Astrocyte (in vitro differentiated cells and primary cell): ENCODE results near the gene PRPF31. TPM values are rescaled to one million over a fixed set of nuclear protein-coding genes. Genes with fewer than 3 reads are reported as not detected.
"Not testable (repeated sequence)": the region's sequence is repeated elsewhere in the genome, so short reads cannot be mapped to it uniquely, and the experiment has no call there.

Experiments used
- DNase-seq: peaks from one replicate; pipeline ENCODE4 v3.0.0-alpha.2; 2010; ENCODE audit warnings: low read depth
- FAIRE-seq: peaks from 2 replicates; lab custom pipeline; 2011; peaks lifted over from hg19 to GRCh38; lab: Jason Lieb, UNC
- H2AFZ ChIP-seq: 2 replicates; pipeline ENCODE4 v1.6.0; 2012; ENCODE audit warnings: low read depth, low read length, inconsistent platforms
- H3K27ac ChIP-seq: 2 replicates; pipeline ENCODE4 v1.5.1; 2011; ENCODE audit warnings: low read depth, low read length, inconsistent platforms
- H3K27me3 ChIP-seq: 2 replicates; pipeline ENCODE4 v1.6.0; 2011; ENCODE audit warnings: low read length, inconsistent platforms; ENCODE audit not compliant: insufficient read depth
- H3K36me3 ChIP-seq: 2 replicates; pipeline ENCODE4 v1.5.1; 2011; ENCODE audit warnings: low read length, inconsistent platforms; ENCODE audit not compliant: insufficient read depth
- H3K4me1 ChIP-seq: 2 replicates; pipeline ENCODE4 v1.5.1; 2011; ENCODE audit warnings: low read length, inconsistent platforms; ENCODE audit not compliant: insufficient read depth
- H3K4me2 ChIP-seq: 2 replicates; pipeline ENCODE4 v1.6.0; 2012; ENCODE audit warnings: low read length, inconsistent platforms
- H3K4me3 ChIP-seq: 2 replicates; pipeline ENCODE4 v1.5.1; 2011; ENCODE audit warnings: low read depth, mild to moderate bottlenecking, low read length, inconsistent platforms; ENCODE audit not compliant: insufficient read depth
- H3K79me2 ChIP-seq: 2 replicates; pipeline ENCODE4 v1.6.0; 2012; ENCODE audit warnings: mild to moderate bottlenecking, low read length, inconsistent platforms; ENCODE audit not compliant: insufficient read depth
- H3K9ac ChIP-seq: 2 replicates; pipeline ENCODE4 v1.6.0; 2012; ENCODE audit warnings: mild to moderate bottlenecking, low read length, inconsistent platforms
- H3K9me3 ChIP-seq: 2 replicates; pipeline ENCODE4 v1.5.1; 2012; ENCODE audit warnings: low read depth, mild to moderate bottlenecking, low read length, inconsistent platforms; ENCODE audit not compliant: insufficient read depth
- H4K20me1 ChIP-seq: 2 replicates; pipeline ENCODE4 v1.6.0; 2012; ENCODE audit warnings: low read length, inconsistent platforms; ENCODE audit not compliant: insufficient read depth
- H3K27ac Mint-ChIP-seq: one replicate; pipeline ENCODE4 v1.8.0; 2021; ENCODE audit warnings: mild to moderate bottlenecking, mixed read lengths; ENCODE audit not compliant: unreplicated experiment
- H3K27me3 Mint-ChIP-seq: one replicate; pipeline ENCODE4 v1.8.0; 2021; ENCODE audit warnings: low read depth, mixed read lengths; ENCODE audit not compliant: unreplicated experiment
- H3K36me3 Mint-ChIP-seq: one replicate; pipeline ENCODE4 v1.8.0; 2021; ENCODE audit warnings: low read depth, mixed read lengths; ENCODE audit not compliant: unreplicated experiment
- H3K4me1 Mint-ChIP-seq: one replicate; pipeline ENCODE4 v1.8.0; 2021; ENCODE audit warnings: low read depth, mixed read lengths; ENCODE audit not compliant: unreplicated experiment
- H3K4me3 Mint-ChIP-seq: one replicate; pipeline ENCODE4 v1.8.0; 2021; ENCODE audit warnings: mild to moderate bottlenecking, moderate library complexity, mixed read lengths; ENCODE audit not compliant: unreplicated experiment
- H3K9me3 Mint-ChIP-seq: one replicate; pipeline ENCODE4 v1.8.0; 2021; ENCODE audit warnings: mild to moderate bottlenecking, mixed read lengths; ENCODE audit not compliant: unreplicated experiment
- EZH2 ChIP-seq: IDR thresholded peaks from 2 replicates; pipeline ENCODE4 v1.6.1; 2012; ENCODE audit warnings: mild to moderate bottlenecking, low read length, inconsistent platforms; ENCODE audit not compliant: insufficient read depth
- total RNA-seq: library from RNA; stranded (reverse); gene quantifications from 2 replicates; pipeline ENCODE4 v1.2.1, GENCODE V29; 2021
- TF ChIP-seq, protein P1 (sequence below): IDR thresholded peaks from 2 replicates; pipeline ENCODE4 v1.5.1; 2011; ENCODE audit warnings: low read depth, mild to moderate bottlenecking, inconsistent platforms, low read length, moderate library complexity; ENCODE audit not compliant: insufficient read depth

Gene PRPF31
- total RNA-seq, 1 donor from 2014 or later: 67.2 TPM

DNA sequence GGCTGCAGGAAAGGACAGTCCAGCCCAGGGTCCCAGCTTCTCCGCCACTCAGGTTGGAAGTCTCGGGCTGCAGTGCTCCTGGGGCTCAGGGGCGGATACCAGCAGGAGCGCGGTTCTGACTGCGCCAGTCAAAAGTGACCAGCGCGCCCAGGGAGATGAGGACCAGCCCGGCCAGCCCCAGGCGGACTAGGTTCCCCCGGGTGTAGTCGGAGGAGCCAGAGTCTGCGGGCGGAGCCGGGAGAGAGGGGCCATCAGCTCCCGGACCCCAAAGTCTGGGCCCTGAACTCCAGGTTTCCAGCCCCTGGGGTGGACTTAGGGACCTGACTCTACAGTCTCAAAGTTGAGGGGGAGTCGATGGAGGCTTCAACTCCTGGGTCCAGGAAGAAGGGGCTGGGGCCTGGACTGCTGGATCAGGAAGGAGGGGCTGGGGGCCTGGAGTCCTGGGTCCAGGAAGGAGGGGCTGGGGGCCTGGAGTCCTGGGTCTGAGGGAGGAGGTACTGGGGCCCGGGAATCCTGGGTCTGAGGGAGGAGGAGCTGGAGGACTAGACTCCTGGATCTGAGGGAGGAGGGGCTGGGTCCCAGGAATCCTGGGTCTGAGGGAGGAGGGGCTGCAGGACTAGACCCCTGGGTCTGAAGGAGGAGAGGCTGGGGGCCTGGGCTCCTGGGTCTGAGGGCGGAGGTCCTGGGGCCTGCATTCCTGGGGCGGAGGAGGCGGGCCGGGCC, 20.3 kb upstream of the PRPF31 start:
- Histone ChIP-seq H2AFZ (peak overlapping the region; percentile 87), H4K20me1 (no peaks in the 10 kb centered on the region), H3K36me3 (no peaks in the 10 kb centered on the region), H3K9me3 (peaks cover 4% of the 10 kb centered on the region), H3K4me2 (peak overlapping the region; percentile 81), H3K4me1 (peaks cover 5% of the 10 kb centered on the region), H3K79me2 (no peaks in the 10 kb centered on the region), H3K9ac (peak overlapping the region; percentile 31), H3K27ac (no peak overlapping the region), H3K27me3 (no peaks in the 10 kb centered on the region), H3K4me3 (peak overlapping the region; percentile 28)
- Mint-ChIP-seq H3K9me3 (no peaks in the 10 kb centered on the region), H3K4me3 (no peak overlapping the region), H3K27ac (no peak overlapping the region), H3K4me1 (no peaks in the 10 kb centered on the region), H3K27me3 (peaks cover 14% of the 10 kb centered on the region), H3K36me3 (no peaks in the 10 kb centered on the region)
- DNase-seq: no peak
- no peak for FAIRE-seq
- TF ChIP-seq, protein P1, sequence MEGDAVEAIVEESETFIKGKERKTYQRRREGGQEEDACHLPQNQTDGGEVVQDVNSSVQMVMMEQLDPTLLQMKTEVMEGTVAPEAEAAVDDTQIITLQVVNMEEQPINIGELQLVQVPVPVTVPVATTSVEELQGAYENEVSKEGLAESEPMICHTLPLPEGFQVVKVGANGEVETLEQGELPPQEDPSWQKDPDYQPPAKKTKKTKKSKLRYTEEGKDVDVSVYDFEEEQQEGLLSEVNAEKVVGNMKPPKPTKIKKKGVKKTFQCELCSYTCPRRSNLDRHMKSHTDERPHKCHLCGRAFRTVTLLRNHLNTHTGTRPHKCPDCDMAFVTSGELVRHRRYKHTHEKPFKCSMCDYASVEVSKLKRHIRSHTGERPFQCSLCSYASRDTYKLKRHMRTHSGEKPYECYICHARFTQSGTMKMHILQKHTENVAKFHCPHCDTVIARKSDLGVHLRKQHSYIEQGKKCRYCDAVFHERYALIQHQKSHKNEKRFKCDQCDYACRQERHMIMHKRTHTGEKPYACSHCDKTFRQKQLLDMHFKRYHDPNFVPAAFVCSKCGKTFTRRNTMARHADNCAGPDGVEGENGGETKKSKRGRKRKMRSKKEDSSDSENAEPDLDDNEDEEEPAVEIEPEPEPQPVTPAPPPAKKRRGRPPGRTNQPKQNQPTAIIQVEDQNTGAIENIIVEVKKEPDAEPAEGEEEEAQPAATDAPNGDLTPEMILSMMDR: no peak
- no peak for TF ChIP-seq EZH2

DNA sequence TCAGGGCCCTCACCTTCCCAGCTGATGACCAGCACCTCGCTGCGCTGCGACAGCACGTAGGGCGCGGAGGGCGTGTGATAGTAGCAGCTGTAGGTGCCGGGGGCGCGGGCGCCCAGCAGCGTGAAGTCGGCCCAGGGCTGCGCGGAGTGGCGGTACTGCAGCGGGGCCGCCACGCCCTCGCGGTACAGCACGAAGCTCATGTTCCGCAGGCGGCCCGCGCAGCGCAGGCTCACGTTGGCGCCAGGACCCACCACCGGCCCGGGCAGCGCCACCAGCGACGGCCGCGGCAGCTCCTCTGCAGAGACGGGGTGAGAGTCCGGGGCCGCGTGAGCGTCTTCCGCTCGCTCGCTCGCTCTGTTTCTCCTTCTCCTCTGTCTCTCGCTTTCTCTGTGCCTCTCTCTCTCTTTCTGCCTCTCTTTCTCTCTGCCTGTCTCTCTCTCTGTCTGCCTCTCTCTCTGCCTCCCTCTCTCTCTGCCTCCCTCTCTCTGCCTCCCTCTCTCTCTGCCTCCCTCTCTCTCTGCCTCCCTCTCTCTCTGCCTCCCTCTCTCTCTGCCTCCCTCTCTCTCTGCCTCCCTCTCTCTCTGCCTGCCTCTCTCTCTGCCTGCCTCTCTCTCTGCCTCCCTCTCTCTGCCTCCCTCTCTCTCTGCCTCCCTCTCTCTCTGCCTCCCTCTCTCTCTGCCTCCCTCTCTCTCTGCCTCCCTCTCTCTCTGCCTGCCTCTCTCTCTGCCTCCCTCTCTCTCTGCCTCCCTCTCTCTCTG, 19.5 kb upstream of the PRPF31 start:
- H3K9ac ChIP-seq: peak overlapping the region; percentile 63

DNA sequence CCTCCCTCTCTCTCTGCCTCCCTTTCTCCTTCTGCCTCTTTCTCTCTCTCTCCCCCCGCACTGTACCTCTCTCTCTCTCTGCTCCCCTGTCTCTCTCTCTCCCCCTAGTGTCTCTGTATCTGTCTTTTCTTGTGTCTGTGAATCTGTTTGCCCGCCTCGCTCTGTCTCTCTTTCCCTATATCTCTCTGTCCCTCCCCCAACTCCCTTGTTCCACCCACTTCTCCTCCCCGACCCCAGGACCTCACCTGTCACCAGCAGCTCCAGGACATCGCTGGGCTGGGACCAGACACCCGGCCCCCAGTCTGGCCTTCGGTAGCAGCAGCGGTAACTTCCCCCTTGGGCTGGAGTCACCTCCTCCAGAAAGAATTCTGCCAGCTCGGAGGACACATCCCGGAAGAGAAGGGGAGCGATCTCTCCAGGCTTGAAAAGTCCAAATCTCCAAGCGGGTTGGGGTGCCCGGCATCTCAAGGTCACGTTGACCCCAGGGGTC, 18.9 kb upstream of the PRPF31 start:
- H3K4me1 Mint-ChIP-seq: no peaks in the 10 kb centered on the region
- H3K4me3 Mint-ChIP-seq: peak overlapping the region; percentile 45
- DNase-seq: peak; percentile 42

More for the DNA sequence above, 19.5 kb upstream of the PRPF31 start:
- H3K4me1 Mint-ChIP-seq, H3K9me3 ChIP-seq, H3K27ac ChIP-seq, H3K27me3 ChIP-seq, FAIRE-seq, H3K4me1 ChIP-seq, H3K36me3 ChIP-seq, H4K20me1 ChIP-seq, H3K36me3 Mint-ChIP-seq, H3K9me3 Mint-ChIP-seq, H3K79me2 ChIP-seq, H3K27ac Mint-ChIP-seq: not testable (repeated sequence)
- H3K4me3 ChIP-seq: peak overlapping the region; percentile 28
- Mint-ChIP-seq H3K27me3 (peaks cover 14% of the 10 kb centered on the region), H3K4me3 (peak overlapping the region; percentile 60)
- H3K4me2 ChIP-seq: peak overlapping the region; percentile 81
- peak; percentile 46 for DNase-seq
- peak overlapping the region; percentile 87 for H2AFZ ChIP-seq

More for the DNA sequence above, 18.9 kb upstream of the PRPF31 start:
- H3K27me3 ChIP-seq: no peaks in the 10 kb centered on the region
- no peaks in the 10 kb centered on the region for H3K36me3 ChIP-seq
- H3K4me1 ChIP-seq: peaks cover 5% of the 10 kb centered on the region
- peak overlapping the region; percentile 81 for H3K4me2 ChIP-seq
- H3K9me3 ChIP-seq: peaks cover 4% of the 10 kb centered on the region
- peaks cover 14% of the 10 kb centered on the region for H3K27me3 Mint-ChIP-seq
- peak overlapping the region; percentile 63 for H3K9ac ChIP-seq
- FAIRE-seq: no peak
- no peaks in the 10 kb centered on the region for H4K20me1 ChIP-seq
- no peak overlapping the region for H3K27ac ChIP-seq
- no peaks in the 10 kb centered on the region for H3K36me3 Mint-ChIP-seq
- no peaks in the 10 kb centered on the region for H3K9me3 Mint-ChIP-seq
- TF ChIP-seq, protein P1: peak; percentile 9
- no peak for TF ChIP-seq EZH2
- no peak overlapping the region for H3K4me3 ChIP-seq
- H3K27ac Mint-ChIP-seq: peak overlapping the region; percentile 18
- peak overlapping the region; percentile 87 for H2AFZ ChIP-seq
- H3K79me2 ChIP-seq: no peaks in the 10 kb centered on the region
